Measurements from ENCODE around the gene OR5K4.
A peak's percentile ranks its signal among the peaks of the same experiment; 100 is the strongest.

Gene OR5K4

GRCh38 chr3:98326945-98327344, 26.7 kb upstream of the OR5K4 start:
- DNase-seq (ENCODE audit: low spot score) = no peak
- Histone ChIP-seq H3K27ac (no peak overlapping the region), H3K4me3 (no peak overlapping the region)
- TF ChIP-seq, protein P1, sequence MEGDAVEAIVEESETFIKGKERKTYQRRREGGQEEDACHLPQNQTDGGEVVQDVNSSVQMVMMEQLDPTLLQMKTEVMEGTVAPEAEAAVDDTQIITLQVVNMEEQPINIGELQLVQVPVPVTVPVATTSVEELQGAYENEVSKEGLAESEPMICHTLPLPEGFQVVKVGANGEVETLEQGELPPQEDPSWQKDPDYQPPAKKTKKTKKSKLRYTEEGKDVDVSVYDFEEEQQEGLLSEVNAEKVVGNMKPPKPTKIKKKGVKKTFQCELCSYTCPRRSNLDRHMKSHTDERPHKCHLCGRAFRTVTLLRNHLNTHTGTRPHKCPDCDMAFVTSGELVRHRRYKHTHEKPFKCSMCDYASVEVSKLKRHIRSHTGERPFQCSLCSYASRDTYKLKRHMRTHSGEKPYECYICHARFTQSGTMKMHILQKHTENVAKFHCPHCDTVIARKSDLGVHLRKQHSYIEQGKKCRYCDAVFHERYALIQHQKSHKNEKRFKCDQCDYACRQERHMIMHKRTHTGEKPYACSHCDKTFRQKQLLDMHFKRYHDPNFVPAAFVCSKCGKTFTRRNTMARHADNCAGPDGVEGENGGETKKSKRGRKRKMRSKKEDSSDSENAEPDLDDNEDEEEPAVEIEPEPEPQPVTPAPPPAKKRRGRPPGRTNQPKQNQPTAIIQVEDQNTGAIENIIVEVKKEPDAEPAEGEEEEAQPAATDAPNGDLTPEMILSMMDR (IDR thresholded peaks at IDR 0.05) = no peak

GRCh38 chr3:98328933-98329332, 24.7 kb upstream of the OR5K4 start:
- DNase-seq (ENCODE audit: low spot score) = no peak
- Histone ChIP-seq H3K4me3 (no peak overlapping the region), H3K27ac (no peak overlapping the region)
- TF ChIP-seq, protein P1 (IDR thresholded peaks at IDR 0.05) = no peak

- DNase-seq (ENCODE audit: low spot score) = no peak
- Histone ChIP-seq H3K27ac (no peak overlapping the region), H3K4me3 (no peak overlapping the region)
- TF ChIP-seq, protein P1 (IDR thresholded peaks at IDR 0.05) = peak; percentile 21
Measured at GRCh38 chr3:98329392-98330124, 24.1 kb upstream of the OR5K4 start.

DNA sequence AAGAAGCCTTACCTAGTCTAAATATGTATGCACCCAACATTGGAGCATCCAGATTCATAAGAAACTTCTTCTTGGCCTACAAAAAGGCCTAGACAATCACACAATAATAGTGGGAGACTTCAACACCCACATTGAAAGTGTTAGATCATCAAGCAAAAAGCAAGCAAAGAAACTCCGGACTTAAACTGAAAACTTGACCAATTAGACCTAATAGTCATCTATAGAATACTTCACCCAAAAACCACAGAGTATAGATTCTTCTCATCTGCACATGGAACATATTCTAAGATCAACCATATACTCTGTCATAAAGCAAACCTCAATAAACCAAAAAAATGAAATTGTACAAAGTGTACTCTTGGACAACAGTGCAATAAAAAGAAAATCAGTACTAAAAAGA, 22.3 kb upstream of the OR5K4 start:
- TF ChIP-seq, protein P1 (IDR thresholded peaks at IDR 0.05) = no peak
- Histone ChIP-seq H3K27ac (no peak overlapping the region), H3K4me3 (no peak overlapping the region)
- DNase-seq (ENCODE audit: low spot score) = no peak

DNA sequence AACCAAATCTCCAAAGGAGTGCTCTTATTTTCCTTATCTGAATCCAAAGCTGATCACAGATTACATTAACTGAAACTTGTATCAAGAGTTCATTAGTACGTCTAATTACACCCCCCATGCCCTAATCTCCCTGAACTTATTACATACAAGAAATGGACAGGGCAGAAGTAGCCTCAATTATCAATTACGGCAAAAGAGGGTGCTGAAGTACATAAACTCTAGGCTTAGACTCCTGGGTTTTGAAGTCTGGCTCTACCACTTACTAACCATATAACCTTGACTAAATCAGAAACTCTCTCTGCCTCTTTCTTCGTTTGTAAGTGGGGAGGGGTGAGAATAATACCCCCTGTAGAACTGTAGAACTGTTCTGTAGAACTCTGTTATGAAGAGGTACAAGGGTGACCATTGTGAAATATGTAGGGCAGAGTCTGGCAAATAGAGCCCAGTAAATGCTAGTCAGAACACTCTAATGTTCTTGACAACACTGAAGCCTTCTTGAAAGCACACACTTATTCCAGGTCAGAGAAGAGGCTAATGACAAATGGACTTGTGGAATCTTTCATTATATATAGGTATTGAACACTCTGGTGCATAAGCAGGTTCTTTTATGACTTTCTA, 19.6 kb upstream of the OR5K4 start:
- TF ChIP-seq, protein P1 (IDR thresholded peaks at IDR 0.05) = no peak
- no peak for DNase-seq (ENCODE audit: low spot score)
- no peak overlapping the region for H3K27ac ChIP-seq
- no peak overlapping the region for H3K4me3 ChIP-seq

DNA sequence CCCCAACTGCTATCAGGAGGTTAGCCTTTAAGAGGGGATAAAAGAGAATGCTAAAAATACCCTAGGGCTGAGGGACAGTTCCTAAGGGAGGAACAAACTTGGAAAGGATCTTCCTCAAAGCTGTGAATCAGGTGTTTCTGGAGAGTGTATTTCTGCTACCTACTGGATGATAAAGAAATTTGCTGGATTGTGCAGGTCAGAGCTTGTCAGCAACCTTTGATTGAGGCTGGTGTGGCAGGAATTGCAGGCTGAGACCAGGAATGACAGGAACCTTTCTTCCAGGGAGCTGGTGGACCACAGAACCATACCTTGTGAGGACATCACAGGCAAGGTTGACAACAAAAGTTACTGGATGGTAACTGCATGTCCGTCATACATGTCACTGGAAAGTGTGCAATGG, 14.6 kb upstream of the OR5K4 start:
- no peak for DNase-seq (ENCODE audit: low spot score)
- H3K4me3 ChIP-seq = no peak overlapping the region
- H3K27ac ChIP-seq = no peak overlapping the region
- TF ChIP-seq, protein P1 (IDR thresholded peaks at IDR 0.05) = no peak

GRCh38 chr3:98341758-98342157, 11.9 kb upstream of the OR5K4 start:
- Histone ChIP-seq H3K4me3 (no peak overlapping the region), H3K27ac (no peak overlapping the region)
- DNase-seq (ENCODE audit: low spot score) = no peak
- TF ChIP-seq, protein P1 (IDR thresholded peaks at IDR 0.05) = no peak

Measured in coronary artery (tissue), 2 donors.